ENCODE results near the gene COL4A1. TPM values are rescaled to one million over a fixed set of nuclear protein-coding genes. Genes with fewer than 3 reads are reported as not detected.

The COL4A1 gene
- total RNA-seq, 1 donor from 2014 or later: not detected

DNA sequence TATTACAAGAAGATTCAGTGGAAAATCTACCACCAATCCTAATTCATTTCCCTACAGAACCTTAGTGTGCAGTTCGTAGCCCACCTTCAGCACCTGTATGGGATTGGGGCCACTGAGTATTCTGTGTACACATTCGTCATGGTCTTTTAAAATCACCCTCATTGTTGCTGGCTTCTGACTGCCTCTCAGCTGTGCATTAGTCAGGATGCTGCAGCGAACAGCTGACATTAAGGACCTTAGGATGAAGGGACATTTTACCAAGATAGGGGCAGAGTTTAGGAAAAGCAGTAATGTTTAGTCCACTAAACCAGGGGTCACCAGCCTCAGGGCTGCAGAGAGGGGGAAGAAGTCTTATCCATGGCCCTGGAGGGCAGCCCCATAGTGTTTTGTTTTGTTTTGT lies 176.5 kb downstream of the COL4A1 start:
- Mint-ChIP-seq H3K36me3 (ENCODE audit: low read depth) (no peaks in the 10 kb centered on the region), H3K4me3 (no peak overlapping the region), H3K27me3 (peaks cover 38% of the 10 kb centered on the region), H3K27ac (no peak overlapping the region), H3K9me3 (no peaks in the 10 kb centered on the region), H3K4me1 (no peaks in the 10 kb centered on the region)
- DNase-seq: no peak
- intact Hi-C loops (cut with micrococcal nuclease): loop anchor here (10.0 kb wide), 1 partner anchor 294 kb away; no protein-coding TSS in a partner anchor

- intact Hi-C loops (cut with micrococcal nuclease): loop anchor here (10.0 kb wide), 1 partner anchor 295 kb away; no protein-coding TSS in a partner anchor
- H3K27me3 Mint-ChIP-seq: peaks cover 38% of the 10 kb centered on the region
Observed at GRCh38 chr13:110129539-110130186, 177.3 kb downstream of the COL4A1 start.

GRCh38 chr13:110129076-110129475 lies 177.9 kb downstream of the COL4A1 start:
- Mint-ChIP-seq H3K27me3 (peaks cover 39% of the 10 kb centered on the region), H3K4me1 (no peaks in the 10 kb centered on the region), H3K4me3 (no peak overlapping the region), H3K36me3 (ENCODE audit: low read depth) (no peaks in the 10 kb centered on the region), H3K9me3 (no peaks in the 10 kb centered on the region), H3K27ac (no peak overlapping the region)
- intact Hi-C loops (cut with micrococcal nuclease): no loop called here
- no peak for DNase-seq

More at GRCh38 chr13:110129539-110130186, 177.3 kb downstream of the COL4A1 start:
- no peak for DNase-seq
- no peak overlapping the region for H3K27ac Mint-ChIP-seq
- H3K9me3 Mint-ChIP-seq: no peaks in the 10 kb centered on the region
- H3K4me1 Mint-ChIP-seq: no peaks in the 10 kb centered on the region
- H3K4me3 Mint-ChIP-seq: no peak overlapping the region
- H3K36me3 Mint-ChIP-seq (ENCODE audit: low read depth): no peaks in the 10 kb centered on the region

GRCh38 chr13:110128546-110128945 lies 178.4 kb downstream of the COL4A1 start:
- Mint-ChIP-seq H3K4me3 (no peak overlapping the region), H3K9me3 (no peaks in the 10 kb centered on the region), H3K36me3 (ENCODE audit: low read depth) (no peaks in the 10 kb centered on the region), H3K27ac (no peak overlapping the region), H3K27me3 (peaks cover 38% of the 10 kb centered on the region), H3K4me1 (no peaks in the 10 kb centered on the region)
- no peak for DNase-seq
- intact Hi-C loops (cut with micrococcal nuclease): no loop called here

- no peak for DNase-seq
- H3K36me3 Mint-ChIP-seq (ENCODE audit: low read depth): no peaks in the 10 kb centered on the region
- no peak overlapping the region for H3K4me3 Mint-ChIP-seq
- intact Hi-C loops (cut with micrococcal nuclease): no loop called here
- H3K27ac Mint-ChIP-seq: no peak overlapping the region
- no peaks in the 10 kb centered on the region for H3K9me3 Mint-ChIP-seq
- H3K27me3 Mint-ChIP-seq: peaks cover 34% of the 10 kb centered on the region
- H3K4me1 Mint-ChIP-seq: no peaks in the 10 kb centered on the region
Observed at GRCh38 chr13:110127986-110128511, 178.9 kb downstream of the COL4A1 start.

DNA sequence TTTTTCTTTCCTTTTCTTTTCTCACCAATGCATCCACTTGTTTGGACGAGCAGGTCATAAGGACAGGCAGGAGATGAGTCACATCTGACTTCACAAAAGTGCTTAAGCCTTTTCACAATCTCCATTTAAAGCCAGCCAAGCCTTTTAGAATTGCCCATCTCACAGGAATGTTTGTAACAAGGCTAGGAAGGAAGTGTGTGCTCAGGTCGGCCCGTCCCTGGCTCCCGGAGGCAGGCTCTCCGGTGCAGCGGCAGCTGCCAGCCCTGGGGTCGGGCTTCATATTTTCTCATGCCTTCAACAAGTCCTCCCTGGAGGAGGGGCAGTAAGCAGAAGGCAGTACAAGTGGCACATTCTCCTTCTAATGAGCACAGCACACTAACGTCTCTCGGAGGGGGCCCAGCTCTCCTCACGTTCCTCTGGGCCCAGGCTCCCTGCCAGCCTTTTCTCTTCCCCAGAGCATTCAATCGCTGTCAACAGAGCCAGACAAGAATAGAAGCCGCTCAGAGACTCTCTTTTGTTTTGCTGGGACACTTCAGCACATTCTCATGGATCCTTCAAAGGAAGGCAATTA lies 180.5 kb downstream of the COL4A1 start:
- no peak for DNase-seq
- Mint-ChIP-seq H3K4me3 (no peak overlapping the region), H3K27me3 (peaks cover 33% of the 10 kb centered on the region), H3K27ac (no peak overlapping the region), H3K4me1 (no peaks in the 10 kb centered on the region), H3K9me3 (no peaks in the 10 kb centered on the region), H3K36me3 (ENCODE audit: low read depth) (no peaks in the 10 kb centered on the region)
- intact Hi-C loops (cut with micrococcal nuclease): no loop called here

GRCh38 chr13:110125613-110126272 lies 181.2 kb downstream of the COL4A1 start:
- no peak overlapping the region for H3K4me3 Mint-ChIP-seq
- peaks cover 35% of the 10 kb centered on the region for H3K27me3 Mint-ChIP-seq
- no peaks in the 10 kb centered on the region for H3K4me1 Mint-ChIP-seq
- no peak overlapping the region for H3K27ac Mint-ChIP-seq
- H3K36me3 Mint-ChIP-seq (ENCODE audit: low read depth): no peaks in the 10 kb centered on the region
- no peaks in the 10 kb centered on the region for H3K9me3 Mint-ChIP-seq
- intact Hi-C loops (cut with micrococcal nuclease): no loop called here
- no peak for DNase-seq

DNA sequence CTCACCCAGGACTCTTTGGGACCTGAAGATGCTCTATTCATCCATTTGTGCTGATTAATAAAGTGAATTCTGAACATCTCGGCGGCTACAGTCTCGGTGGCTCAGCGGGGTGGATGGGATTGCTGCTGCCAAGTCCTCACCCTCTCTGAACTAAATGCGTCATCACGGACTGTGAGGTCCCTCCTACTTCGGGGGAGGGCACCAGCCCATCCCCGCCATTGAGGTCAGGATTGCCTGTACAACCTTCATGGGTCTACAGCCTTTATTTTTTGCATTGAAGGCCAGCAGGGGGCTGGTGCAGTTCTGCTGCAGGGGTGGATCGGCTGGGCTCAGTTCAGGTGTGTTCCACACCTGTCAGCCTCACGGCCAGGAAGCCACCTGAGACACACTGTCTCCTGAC lies 181.8 kb downstream of the COL4A1 start:
- Mint-ChIP-seq H3K9me3 (no peaks in the 10 kb centered on the region), H3K36me3 (ENCODE audit: low read depth) (no peaks in the 10 kb centered on the region), H3K27ac (no peak overlapping the region), H3K4me1 (no peaks in the 10 kb centered on the region), H3K4me3 (no peak overlapping the region), H3K27me3 (peaks cover 35% of the 10 kb centered on the region)
- DNase-seq: no peak
- intact Hi-C loops (cut with micrococcal nuclease): no loop called here

DNA sequence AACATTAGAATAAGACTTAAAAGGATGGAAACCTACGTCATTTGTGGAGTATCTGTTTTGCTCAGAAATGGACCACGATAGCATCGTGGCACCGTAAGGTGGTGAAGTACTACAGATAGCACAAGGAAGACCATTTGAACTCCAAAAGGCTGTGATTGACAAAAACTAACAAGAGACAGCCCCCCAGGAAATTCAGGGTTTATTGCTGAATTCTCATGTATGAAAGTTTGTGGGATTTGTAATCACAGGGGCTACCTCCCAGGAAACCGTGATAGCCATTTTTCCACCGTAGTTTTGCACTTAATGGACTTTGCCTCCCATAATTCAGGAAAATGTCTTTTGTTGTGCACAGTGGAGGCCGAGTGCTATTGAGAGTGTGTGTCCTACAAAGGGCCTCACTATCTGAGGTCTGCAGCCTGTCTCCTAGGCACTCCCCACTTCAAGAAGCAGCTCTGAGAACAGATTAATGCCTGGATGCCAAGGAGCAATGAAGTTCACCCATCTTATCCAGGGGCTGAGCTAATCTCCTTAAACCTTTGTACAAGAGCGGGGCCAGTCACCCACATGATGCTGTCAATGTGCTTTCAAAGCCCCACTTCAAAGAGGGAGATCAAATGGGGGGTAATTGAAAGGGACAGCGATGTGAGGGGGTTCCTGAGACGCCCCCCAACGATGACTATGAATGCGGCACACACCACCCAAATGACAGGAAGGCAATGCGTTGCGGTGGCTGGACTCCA lies 182.6 kb downstream of the COL4A1 start:
- no peaks in the 10 kb centered on the region for H3K9me3 Mint-ChIP-seq

DNA sequence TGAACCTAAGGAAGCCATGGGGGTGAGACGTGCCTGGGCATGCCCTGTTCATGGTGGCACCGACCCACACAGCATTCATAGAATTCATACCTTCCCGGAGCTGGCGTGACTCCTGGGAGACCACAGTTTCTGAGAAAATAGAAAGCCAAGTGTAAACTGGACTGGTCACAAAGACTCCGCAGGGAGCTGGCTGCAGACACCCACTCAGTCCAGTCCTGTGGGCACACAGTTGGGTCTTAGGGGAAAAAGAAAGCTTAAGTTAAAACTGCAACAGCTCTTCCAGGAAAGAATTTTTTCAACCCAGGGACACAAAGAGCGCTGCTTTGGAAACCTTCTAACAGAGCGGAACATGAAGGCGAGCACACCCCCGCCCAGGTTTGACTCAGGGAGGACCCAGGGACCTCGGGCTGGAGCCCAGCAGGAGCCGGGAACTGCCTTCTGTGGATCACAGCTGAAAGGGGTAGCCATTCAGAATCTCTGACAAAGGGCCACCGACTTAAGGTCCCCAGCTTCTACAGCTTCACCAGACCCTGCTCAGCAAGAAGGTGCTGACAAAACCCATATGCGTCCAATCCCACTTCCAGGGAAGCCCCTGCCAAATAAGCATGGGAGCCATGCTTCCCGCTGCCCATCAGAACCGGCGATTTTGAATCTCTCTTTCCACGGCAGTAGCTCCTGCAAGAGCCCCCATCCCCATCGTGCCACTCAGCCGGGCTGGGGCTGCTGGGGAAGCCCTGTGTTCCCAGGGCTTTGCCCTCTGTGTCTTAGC lies 183.7 kb downstream of the COL4A1 start:
- no peak overlapping the region for H3K4me3 Mint-ChIP-seq
- DNase-seq: no peak
- no peaks in the 10 kb centered on the region for H3K36me3 Mint-ChIP-seq (ENCODE audit: low read depth)
- peaks cover 33% of the 10 kb centered on the region for H3K27me3 Mint-ChIP-seq
- H3K4me1 Mint-ChIP-seq: no peaks in the 10 kb centered on the region
- intact Hi-C loops (cut with micrococcal nuclease): no loop called here
- no peaks in the 10 kb centered on the region for H3K9me3 Mint-ChIP-seq
- H3K27ac Mint-ChIP-seq: no peak overlapping the region

More for the DNA sequence above, 182.6 kb downstream of the COL4A1 start:
- H3K27ac Mint-ChIP-seq: no peak overlapping the region
- intact Hi-C loops (cut with micrococcal nuclease): no loop called here
- no peak overlapping the region for H3K4me3 Mint-ChIP-seq
- H3K36me3 Mint-ChIP-seq (ENCODE audit: low read depth): no peaks in the 10 kb centered on the region
- peaks cover 33% of the 10 kb centered on the region for H3K27me3 Mint-ChIP-seq
- H3K4me1 Mint-ChIP-seq: no peaks in the 10 kb centered on the region
- DNase-seq: no peak

DNA sequence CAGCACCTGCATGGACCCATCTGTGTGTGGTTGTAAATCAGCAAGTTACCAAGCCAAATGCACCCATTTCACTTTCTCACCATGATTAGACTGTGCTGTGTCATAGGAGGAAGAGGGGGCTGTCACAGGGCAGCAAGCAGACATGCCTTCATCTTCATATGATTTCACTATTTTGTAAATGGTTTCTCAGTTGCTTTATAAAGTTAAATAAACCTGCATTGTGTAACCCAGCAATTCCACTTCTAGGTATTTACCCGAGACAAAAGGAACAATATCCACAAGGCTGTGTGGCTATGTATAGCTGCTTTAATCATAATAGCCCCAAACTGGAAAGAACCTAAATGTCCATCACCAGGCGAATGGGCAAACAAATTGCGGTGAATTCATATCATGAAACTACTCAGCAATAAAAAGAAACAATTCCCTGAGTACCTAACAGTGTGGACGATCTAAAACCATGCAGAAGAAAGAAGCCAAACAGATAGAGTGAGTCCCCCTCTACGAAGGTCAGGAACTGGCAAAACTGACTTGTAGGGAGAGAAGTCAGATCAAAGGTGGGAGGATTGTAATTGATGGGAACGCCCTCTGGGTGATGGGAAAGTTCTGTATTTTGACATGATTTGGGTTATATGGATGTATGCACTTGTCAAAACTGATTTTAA lies 185.4 kb downstream of the COL4A1 start:
- Mint-ChIP-seq H3K27me3 (peaks cover 26% of the 10 kb centered on the region), H3K27ac (no peak overlapping the region), H3K36me3 (ENCODE audit: low read depth) (no peaks in the 10 kb centered on the region), H3K4me1 (no peaks in the 10 kb centered on the region), H3K4me3 (no peak overlapping the region), H3K9me3 (no peaks in the 10 kb centered on the region)
- intact Hi-C loops (cut with micrococcal nuclease): no loop called here
- DNase-seq: no peak

DNA sequence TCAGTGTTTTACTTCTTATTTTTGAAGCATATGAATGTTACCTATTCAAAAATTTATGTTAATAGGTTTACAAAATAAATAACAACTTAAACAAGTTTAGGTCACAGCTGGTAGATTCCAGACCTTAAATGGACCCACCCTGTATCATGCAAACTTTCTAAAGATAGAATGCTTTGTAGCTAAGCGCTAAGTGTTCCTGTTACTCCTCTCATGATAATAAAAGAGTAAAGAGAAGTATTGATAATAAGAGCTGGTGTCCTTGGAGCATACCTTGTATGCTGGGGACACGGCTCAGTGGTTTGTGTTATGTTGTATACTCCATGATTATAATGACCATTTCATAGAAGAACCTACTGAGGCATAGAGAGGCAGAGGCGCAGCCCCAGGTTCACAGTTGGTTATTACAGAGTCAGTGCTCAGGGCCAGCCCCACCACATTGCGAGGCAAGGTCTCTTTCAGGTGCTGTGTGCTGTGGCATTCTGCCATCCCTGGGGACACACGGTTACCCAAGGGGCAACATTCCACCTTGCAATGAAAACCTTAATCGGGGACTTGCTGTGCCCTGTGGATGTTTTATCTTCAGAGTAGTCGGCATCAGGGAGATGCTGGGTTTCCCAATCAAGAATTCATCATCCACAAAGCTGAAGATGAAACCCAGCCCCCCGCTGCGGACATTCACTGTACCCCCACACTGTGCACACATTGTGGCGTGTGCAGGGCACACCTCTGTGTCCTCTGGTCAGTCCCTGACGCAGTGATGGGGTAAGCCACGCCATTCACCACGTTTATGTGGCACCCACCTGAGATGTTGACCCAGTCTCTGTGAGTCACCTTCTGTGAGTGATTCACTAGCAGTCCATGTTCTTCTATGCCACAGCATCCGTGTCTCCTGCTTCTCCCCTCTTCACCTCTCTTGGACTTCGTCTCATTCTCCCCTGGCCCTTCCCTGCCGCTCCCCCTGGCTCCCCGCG lies 186.7 kb downstream of the COL4A1 start:
- intact Hi-C loops (cut with micrococcal nuclease): no loop called here
- Mint-ChIP-seq H3K36me3 (ENCODE audit: low read depth) (no peaks in the 10 kb centered on the region), H3K4me3 (no peak overlapping the region)

More for the DNA sequence above, 186.7 kb downstream of the COL4A1 start:
- no peak overlapping the region for H3K27ac Mint-ChIP-seq
- peaks cover 23% of the 10 kb centered on the region for H3K27me3 Mint-ChIP-seq
- no peak for DNase-seq
- H3K9me3 Mint-ChIP-seq: no peaks in the 10 kb centered on the region
- no peaks in the 10 kb centered on the region for H3K4me1 Mint-ChIP-seq
